ENCODE results near the gene ETNK2. TPM values are rescaled to one million over a fixed set of nuclear protein-coding genes. Genes with fewer than 3 reads are reported as not detected.
A peak's percentile ranks its signal among the peaks of the same experiment; 100 is the strongest.

Gene ETNK2
- total and polyA plus RNA-seq, 2 experiments from 2014 or later, result 51.1 to 71.9 TPM

- Histone ChIP-seq H3K9me3 (ENCODE audit: low read depth) (no peaks in the 10 kb centered on the region), H3K4me3 (no peak overlapping the region), H2AFZ (no peak overlapping the region), H3K9me2 (replicated peaks; ENCODE audit: insufficient read depth) (no peaks in the 10 kb centered on the region), H3K4me2 (no peak overlapping the region), H3K27me3 (no peaks in the 10 kb centered on the region), H3K79me2 (no peaks in the 10 kb centered on the region), H3K27ac (peak overlapping the region; percentile 16), H4K20me1 (ENCODE audit: insufficient read depth, poor library complexity, severe bottlenecking) (no peaks in the 10 kb centered on the region), H3K36me3 (replicated peaks; ENCODE audit: insufficient read depth, low read depth) (no peaks in the 10 kb centered on the region), H3K4me1 (ENCODE audit: insufficient read depth) (peaks cover 27% of the 10 kb centered on the region)
- TF ChIP-seq CTCF (IDR thresholded peaks at IDR 0.05; ENCODE audit: poor library complexity), result peak; percentile 92
- no peak for TF ChIP-seq EZH2phosphoT487 (IDR thresholded peaks at IDR 0.05; ENCODE audit: low read depth, severe bottlenecking, unreplicated experiment)
- TF ChIP-seq EZH2 (IDR thresholded peaks at IDR 0.05; ENCODE audit: borderline replicate concordance), result no peak
- DNase-seq (ENCODE audit: low spot score), result peak; percentile 86
- WGBS (ENCODE audit: low lambda C conversion rate, missing lambda C conversion rate), result 69% methylated on average over 5 of the region's 5 CpGs
These were observed 24.1 kb downstream of the ETNK2 start for GRCh38 chr1:204127597-204128242.

- Histone ChIP-seq H3K4me2 (no peak overlapping the region), H3K79me2 (no peaks in the 10 kb centered on the region), H3K4me1 (ENCODE audit: insufficient read depth) (peaks cover 27% of the 10 kb centered on the region), H3K27me3 (no peaks in the 10 kb centered on the region), H3K27ac (peak overlapping the region; percentile 16), H3K4me3 (no peak overlapping the region), H3K36me3 (replicated peaks; ENCODE audit: insufficient read depth, low read depth) (no peaks in the 10 kb centered on the region), H2AFZ (no peak overlapping the region), H3K9me3 (ENCODE audit: low read depth) (no peaks in the 10 kb centered on the region), H3K9me2 (replicated peaks; ENCODE audit: insufficient read depth) (no peaks in the 10 kb centered on the region), H4K20me1 (ENCODE audit: insufficient read depth, poor library complexity, severe bottlenecking) (no peaks in the 10 kb centered on the region)
- WGBS (ENCODE audit: low lambda C conversion rate, missing lambda C conversion rate), result 62% methylated on average over 6 of the region's 7 CpGs
- TF ChIP-seq CTCF (IDR thresholded peaks at IDR 0.05; ENCODE audit: poor library complexity), result no peak
- TF ChIP-seq EZH2 (IDR thresholded peaks at IDR 0.05; ENCODE audit: borderline replicate concordance), result no peak
- no peak for TF ChIP-seq EZH2phosphoT487 (IDR thresholded peaks at IDR 0.05; ENCODE audit: low read depth, severe bottlenecking, unreplicated experiment)
- DNase-seq (ENCODE audit: low spot score), result no peak
These were observed 24.9 kb downstream of the ETNK2 start for GRCh38 chr1:204126956-204127355.

- no peak overlapping the region for H3K4me3 ChIP-seq
- peaks cover 24% of the 10 kb centered on the region for H3K4me1 ChIP-seq (ENCODE audit: insufficient read depth)
- H3K9me2 ChIP-seq (replicated peaks; ENCODE audit: insufficient read depth), result no peaks in the 10 kb centered on the region
- no peaks in the 10 kb centered on the region for H4K20me1 ChIP-seq (ENCODE audit: insufficient read depth, poor library complexity, severe bottlenecking)
- DNase-seq (ENCODE audit: low spot score), result no peak
- TF ChIP-seq CTCF (IDR thresholded peaks at IDR 0.05; ENCODE audit: poor library complexity) (no peak), EZH2 (IDR thresholded peaks at IDR 0.05; ENCODE audit: borderline replicate concordance) (no peak), EZH2phosphoT487 (IDR thresholded peaks at IDR 0.05; ENCODE audit: low read depth, severe bottlenecking, unreplicated experiment) (no peak)
- no peak overlapping the region for H3K27ac ChIP-seq
- no peaks in the 10 kb centered on the region for H3K36me3 ChIP-seq (replicated peaks; ENCODE audit: insufficient read depth, low read depth)
- no peak overlapping the region for H2AFZ ChIP-seq
- no peaks in the 10 kb centered on the region for H3K9me3 ChIP-seq (ENCODE audit: low read depth)
- H3K79me2 ChIP-seq, result no peaks in the 10 kb centered on the region
- no peaks in the 10 kb centered on the region for H3K27me3 ChIP-seq
- H3K4me2 ChIP-seq, result no peak overlapping the region
- 83% methylated on average over 8 of the region's 8 CpGs for WGBS (ENCODE audit: low lambda C conversion rate, missing lambda C conversion rate)
These were observed 25.5 kb downstream of the ETNK2 start for GRCh38 chr1:204126386-204126785.
